ENCODE data around the gene PCDHA8. TPM values are rescaled to one million over a fixed set of nuclear protein-coding genes. Genes with fewer than 3 reads are reported as not detected.
"Not testable (repeated sequence)": the region's sequence is repeated elsewhere in the genome, so short reads cannot be mapped to it uniquely, and the experiment has no call there.

The PCDHA8 gene
- total RNA-seq, 4 donors from 2014 or later = 0.79 to 1.2 TPM; not detected in 2

GRCh38 chr5:140821375-140822280 lies 19.4 kb upstream of the PCDHA8 start, which contains the start of gene PCDHA5:
TSS of gene PCDHA5 (plus strand) at chr5:140821613.
- Histone ChIP-seq H3K36me3 (no peaks in the 10 kb centered on the region), H3K27ac (no peak within 1 kb of the TSS), H3K27me3 (peaks cover 11% of the 10 kb centered on the region), H3K4me3 (no peak within 1 kb of the TSS), H3K9me3 (peaks cover 8 to 20% of the 10 kb centered on the region in 2 donors), H3K4me1 (no peaks in the 10 kb centered on the region)
- TF ChIP-seq EP300 (IDR thresholded peaks at IDR 0.05; ENCODE audit: low read depth) (no peak), POLR2AphosphoS5 (IDR thresholded peaks at IDR 0.05) (no peak), POLR2A (IDR thresholded peaks at IDR 0.05) (no peak), CTCF (IDR thresholded peaks at IDR 0.05) (peak in 1 of 5 experiments; percentile 23)
- no peak for DNase-seq
- intact Hi-C loops (cut with DNase I; ENCODE audit: low total_unique reads) = no loop called here
- in situ Hi-C loops (cut with MboI; ENCODE audit: low pct_ligation_motif_present in 1 of 4, low pct_unique_long_range_greater_than_20kb in 1 of 4, low sequenced_read_pairs in 3 of 4) = no loop called here
- WGBS, 2 donors (ENCODE audit: low coverage in 1 of 2) = 45 to 56% methylated on average over 17 to 39 of the region's 39 CpGs

- TF ChIP-seq POLR2A (IDR thresholded peaks at IDR 0.05) (no peak), EP300 (IDR thresholded peaks at IDR 0.05; ENCODE audit: low read depth) (no peak), CTCF (IDR thresholded peaks at IDR 0.05) (no peak), POLR2AphosphoS5 (IDR thresholded peaks at IDR 0.05) (no peak)
- 33 to 38% methylated on average over 6 of the region's 6 CpGs for WGBS, 2 donors (ENCODE audit: low coverage in 1 of 2)
- Histone ChIP-seq H3K4me3 (no peak overlapping the region), H3K27ac (no peak overlapping the region), H3K4me1 (no peaks in the 10 kb centered on the region), H3K9me3 (peaks cover 8 to 26% of the 10 kb centered on the region in 2 donors), H3K36me3 (no peaks in the 10 kb centered on the region), H3K27me3 (peaks cover 17% of the 10 kb centered on the region)
- no peak for DNase-seq
- intact Hi-C loops (cut with DNase I; ENCODE audit: low total_unique reads) (no loop called here), in situ Hi-C loops (cut with MboI; ENCODE audit: low pct_ligation_motif_present in 1 of 4, low pct_unique_long_range_greater_than_20kb in 1 of 4, low sequenced_read_pairs in 3 of 4) (no loop called here)
Observed at GRCh38 chr5:140822281-140822629, 18.7 kb upstream of the PCDHA8 start.

- H3K36me3 ChIP-seq; H3K4me1 ChIP-seq; in situ Hi-C loops (cut with MboI; ENCODE audit: low pct_ligation_motif_present in 1 of 4, low pct_unique_long_range_greater_than_20kb in 1 of 4, low sequenced_read_pairs in 3 of 4): not testable (repeated sequence)
Observed at GRCh38 chr5:140822969-140823368, 18.0 kb upstream of the PCDHA8 start.

GRCh38 chr5:140823475-140823874 lies 17.5 kb upstream of the PCDHA8 start:
- DNase-seq = no peak
- Histone ChIP-seq H3K27ac (no peak overlapping the region), H3K36me3 (no peaks in the 10 kb centered on the region), H3K9me3 (peaks cover 8 to 27% of the 10 kb centered on the region in 2 donors), H3K27me3 (peaks cover 23% of the 10 kb centered on the region), H3K4me3 (no peak overlapping the region), H3K4me1 (no peaks in the 10 kb centered on the region)
- intact Hi-C loops (cut with DNase I; ENCODE audit: low total_unique reads) (no loop called here), in situ Hi-C loops (cut with MboI; ENCODE audit: low pct_ligation_motif_present in 1 of 4, low pct_unique_long_range_greater_than_20kb in 1 of 4, low sequenced_read_pairs in 3 of 4) (no loop called here)
- 74% methylated on average over 35 of the region's 38 CpGs; no CpG with 5 or more reads in 1 of the 2 donors for WGBS, 2 donors (ENCODE audit: low coverage in 1 of 2)
- TF ChIP-seq POLR2A (IDR thresholded peaks at IDR 0.05) = no peak
- TF ChIP-seq EP300 (IDR thresholded peaks at IDR 0.05; ENCODE audit: low read depth) = no peak
- TF ChIP-seq CTCF (IDR thresholded peaks at IDR 0.05) = no peak

More at GRCh38 chr5:140822969-140823368, 18.0 kb upstream of the PCDHA8 start:
- intact Hi-C loops (cut with DNase I; ENCODE audit: low total_unique reads); H3K27ac ChIP-seq; DNase-seq; H3K4me3 ChIP-seq: not testable (repeated sequence)
- WGBS, 2 donors (ENCODE audit: low coverage in 1 of 2) = 80 to 84% methylated on average over 1 to 48 of the region's 48 CpGs
- peaks cover 8 to 27% of the 10 kb centered on the region in 2 donors for H3K9me3 ChIP-seq
- peaks cover 23% of the 10 kb centered on the region for H3K27me3 ChIP-seq

Data from transverse colon (tissue), 4 donors.